HG03139 (cell line): ENCODE results near the gene HADHA.

Experiments
- ATAC-seq: cut with Tn5 transposase; IDR thresholded peaks from one replicate; pipeline ENCODE4 v1.9.1; 2021; ENCODE audit not compliant: unreplicated experiment

Gene HADHA

DNA sequence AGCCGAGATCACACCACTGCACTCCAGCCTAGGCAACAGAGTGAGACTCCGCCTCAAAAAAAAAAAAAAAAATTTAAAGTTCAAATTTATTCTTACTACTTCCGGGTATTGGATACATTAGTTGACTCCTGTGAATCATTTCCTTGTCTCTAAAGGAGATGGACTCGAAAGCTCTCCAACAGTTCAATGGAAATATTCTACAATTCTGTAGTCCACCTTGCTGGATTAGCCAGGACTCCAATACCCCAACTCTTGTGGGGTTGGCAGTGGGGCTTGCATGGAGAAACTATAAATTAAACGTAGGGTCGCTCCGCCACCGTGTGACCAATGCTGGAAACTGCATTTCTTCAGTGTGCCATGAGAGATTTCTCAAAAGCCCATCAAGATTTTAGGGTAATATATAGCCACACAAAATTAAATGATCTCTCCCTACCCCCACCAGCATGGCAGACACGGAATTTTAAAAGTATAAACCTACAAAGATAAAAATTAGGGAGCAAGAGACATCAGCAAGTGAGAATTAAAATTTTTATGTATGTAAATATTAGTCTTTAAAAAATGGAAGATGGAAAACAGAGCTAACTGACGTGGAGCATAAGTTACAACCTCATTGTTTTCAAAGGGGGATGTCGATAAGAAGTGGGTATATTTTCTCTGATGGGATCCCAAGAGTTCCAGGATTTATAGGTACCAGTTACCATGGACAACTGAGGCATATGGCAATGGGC lies 99.3 kb downstream of the HADHA start:
- no peak for ATAC-seq

DNA sequence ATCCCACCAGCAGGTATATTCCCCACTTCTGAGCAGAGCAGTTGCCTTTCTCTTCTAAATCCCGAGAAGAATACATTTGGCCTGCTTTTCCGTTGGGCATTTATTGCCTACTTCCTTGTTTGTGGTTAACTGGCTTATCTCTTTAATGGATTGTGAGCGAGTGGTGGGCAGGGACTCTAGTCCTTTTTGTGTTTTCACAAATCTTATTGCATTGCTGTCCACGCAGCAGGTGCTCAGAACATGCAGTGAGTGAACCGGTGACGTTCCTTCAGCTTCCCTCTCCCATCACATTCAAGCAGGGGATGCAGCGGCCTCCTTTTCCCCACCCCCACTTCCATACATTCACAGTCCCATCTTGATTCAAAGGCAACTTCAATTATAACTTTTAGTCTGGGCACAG lies 100.4 kb downstream of the HADHA start:
- no peak for ATAC-seq

DNA sequence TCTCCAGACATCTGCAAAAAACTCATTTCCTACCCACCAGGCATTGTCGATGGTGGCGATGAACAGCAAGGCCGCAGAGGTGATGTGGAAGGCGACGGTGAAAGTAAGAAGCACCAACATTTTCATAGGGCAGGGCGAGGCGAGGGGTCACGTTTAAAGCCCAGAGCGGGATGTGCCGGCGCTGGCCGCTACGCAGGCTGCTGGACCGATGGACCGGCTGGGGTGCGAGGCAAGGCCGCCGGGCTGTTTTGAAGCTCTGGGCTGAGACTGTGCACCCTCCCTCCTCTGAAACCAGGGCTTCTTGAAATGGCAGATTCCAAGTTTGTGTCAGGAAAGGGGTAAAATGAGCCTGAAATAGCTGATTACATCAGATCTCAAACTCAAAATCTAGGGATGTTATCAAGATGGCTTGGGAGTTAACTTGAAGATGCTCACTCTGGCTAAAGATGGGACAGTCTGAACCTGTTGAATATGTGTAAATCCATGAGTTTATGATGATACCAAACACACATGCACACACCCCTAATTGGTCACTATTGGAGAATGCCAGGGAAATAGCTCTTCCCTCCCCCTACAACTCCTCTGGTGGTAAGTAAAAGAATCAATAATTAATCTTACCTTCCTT lies 103.2 kb downstream of the HADHA start:
- ATAC-seq = no peak
